GM21367 (cell line): ENCODE results near the gene PPP3CA.
A peak's percentile ranks its signal among the peaks of the same experiment; 100 is the strongest.

ENCODE experiments used
- ATAC-seq: cut with Tn5 transposase; IDR thresholded peaks from one replicate; pipeline ENCODE4 v1.9.1; 2021; ENCODE audit not compliant: unreplicated experiment

PPP3CA gene

DNA sequence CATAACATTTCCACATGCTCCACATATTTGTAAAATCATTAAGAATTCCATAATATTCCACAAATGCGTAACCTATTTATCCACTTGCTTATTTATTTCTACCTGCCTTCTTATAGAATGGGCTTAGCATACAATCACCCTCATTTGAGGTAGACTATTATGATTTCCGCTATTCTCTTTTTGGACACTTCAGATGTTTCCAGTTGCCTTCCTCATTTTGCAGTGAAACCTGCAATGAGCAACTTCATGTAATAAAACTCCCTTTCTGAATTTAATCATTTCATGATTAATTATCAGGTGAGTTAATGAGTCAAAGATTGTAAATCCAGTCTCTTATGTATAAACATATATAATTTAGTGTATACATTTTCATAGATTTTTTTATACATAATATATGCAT lies 58.0 kb downstream of the PPP3CA start:
- ATAC-seq, result no peak

DNA sequence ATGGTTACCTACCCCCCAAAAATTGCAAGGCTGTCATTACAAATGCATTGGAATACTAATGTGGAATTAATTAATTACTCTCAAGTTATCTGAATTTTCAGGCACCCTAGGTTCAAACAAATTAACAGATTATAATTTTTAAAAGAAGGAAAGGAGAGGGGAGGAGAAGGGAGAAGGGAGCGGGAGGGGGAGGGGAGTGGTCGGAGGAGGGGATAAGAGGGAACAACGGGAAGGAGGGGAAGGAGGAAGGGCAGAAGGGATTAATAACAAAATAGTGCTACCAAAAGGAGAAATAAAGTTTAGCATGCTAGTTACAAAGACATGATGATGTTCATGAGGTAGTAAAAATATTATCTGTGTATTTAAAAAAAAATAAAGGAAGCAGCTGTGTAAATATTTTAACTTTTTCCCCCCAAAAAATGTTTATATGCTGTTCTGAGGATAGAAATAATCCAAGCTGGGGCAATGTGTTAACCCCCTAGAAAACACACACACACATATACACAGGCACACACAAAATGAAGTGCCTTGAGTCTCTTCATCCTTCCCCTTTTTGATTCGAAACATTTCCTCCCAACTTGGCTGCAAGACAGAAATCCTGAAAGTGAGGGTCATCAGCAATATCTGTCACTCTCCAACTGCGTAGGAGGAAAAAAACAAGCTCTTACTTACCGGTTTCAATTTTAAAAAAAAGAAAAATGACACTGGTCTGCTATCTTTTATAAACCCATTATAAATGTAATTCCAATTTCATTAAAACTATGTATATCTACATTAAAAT lies 58.8 kb downstream of the PPP3CA start:
- no peak for ATAC-seq

DNA sequence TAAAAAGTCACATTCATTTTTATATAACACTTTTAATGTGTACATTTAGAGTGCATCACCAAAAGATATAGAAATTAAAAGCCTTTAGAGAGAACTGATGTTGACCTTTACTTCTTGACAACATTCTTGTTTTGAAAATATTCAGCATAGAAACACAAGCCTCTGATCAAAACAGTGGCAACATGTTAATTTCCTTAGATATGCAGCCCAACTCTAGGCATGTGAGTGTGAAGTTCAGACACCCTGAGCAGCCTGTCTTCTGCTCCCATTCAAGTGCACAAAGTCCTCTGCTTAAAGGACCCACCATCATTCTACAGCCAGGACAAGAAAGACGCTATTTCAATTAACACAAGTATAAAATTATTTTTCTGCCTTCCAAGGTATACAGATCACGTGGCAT lies 60.0 kb downstream of the PPP3CA start:
- ATAC-seq, result no peak

DNA sequence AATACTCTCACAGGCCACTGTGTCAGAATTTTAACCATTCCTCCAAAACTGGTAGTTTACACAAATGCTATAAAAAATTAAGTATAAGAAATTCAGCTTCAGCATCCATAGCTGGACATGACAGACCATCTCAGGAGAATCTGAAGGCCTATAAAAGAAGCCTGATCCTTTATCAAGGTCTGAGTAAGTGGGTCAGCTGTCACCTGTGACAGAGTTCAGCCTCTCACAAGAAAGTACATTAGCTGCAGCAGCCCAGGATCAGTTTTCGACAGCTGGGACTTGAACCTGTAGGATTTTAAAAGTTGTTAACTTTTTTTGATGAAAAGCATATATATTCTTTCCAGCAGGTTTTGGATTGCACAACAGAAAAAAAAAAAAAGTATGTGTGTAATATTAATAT lies 60.7 kb downstream of the PPP3CA start:
- ATAC-seq, result no peak

DNA sequence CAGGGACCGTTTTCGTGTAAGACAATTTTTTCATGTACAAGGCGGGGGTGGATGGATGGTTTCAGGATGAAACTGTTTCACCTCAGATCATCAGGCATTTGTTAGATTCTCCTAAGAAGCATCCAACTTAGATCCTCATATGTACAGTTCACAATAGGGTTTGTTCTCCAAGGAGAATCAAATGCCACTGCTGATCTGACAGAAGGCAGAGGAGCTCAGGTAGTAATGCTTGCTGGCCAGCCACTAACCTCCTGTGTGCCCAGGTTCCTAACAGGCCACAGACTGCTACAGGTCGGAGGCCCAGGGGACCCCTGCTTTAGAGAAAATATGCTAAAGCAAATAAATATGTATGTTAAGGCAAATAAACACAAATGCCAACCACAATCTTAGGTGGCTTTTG lies 61.3 kb downstream of the PPP3CA start:
- no peak for ATAC-seq

DNA sequence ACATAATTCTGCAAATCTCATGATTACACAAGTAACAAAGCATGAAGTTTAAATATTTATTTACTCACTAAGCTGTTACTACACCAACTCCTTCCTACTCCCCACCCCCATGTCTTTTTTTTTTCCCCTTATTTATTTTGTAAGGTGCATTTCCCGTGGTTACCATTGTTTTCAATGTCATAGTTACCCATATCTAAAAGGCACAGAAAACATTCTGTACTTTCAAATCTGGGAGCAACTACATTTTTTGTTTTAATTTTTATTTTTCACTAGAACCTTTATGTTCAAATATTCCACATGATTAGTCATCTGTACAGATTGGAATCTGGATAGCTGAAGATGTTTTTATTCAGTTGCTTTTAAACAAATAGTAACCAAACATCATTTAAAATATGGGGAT lies 62.8 kb downstream of the PPP3CA start:
- no peak for ATAC-seq

DNA sequence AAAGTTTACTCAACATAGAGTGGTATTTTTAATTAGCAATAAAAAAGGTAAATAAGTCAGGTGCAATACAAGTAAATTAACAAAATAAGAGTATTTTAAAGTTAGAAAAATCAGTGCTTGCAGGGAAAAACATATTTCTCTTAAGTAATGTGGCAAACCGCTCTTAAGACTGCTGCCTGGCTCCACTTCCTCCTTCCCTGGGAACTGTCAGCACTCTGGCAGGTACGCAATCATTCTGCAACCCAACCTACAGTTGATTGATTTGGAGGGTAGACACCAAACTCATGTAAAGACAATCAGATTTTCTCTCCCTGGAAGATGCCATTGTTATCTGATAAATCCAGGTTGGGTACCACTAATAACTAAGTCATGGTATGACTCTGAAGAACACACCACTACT lies 63.9 kb downstream of the PPP3CA start:
- ATAC-seq, result no peak

DNA sequence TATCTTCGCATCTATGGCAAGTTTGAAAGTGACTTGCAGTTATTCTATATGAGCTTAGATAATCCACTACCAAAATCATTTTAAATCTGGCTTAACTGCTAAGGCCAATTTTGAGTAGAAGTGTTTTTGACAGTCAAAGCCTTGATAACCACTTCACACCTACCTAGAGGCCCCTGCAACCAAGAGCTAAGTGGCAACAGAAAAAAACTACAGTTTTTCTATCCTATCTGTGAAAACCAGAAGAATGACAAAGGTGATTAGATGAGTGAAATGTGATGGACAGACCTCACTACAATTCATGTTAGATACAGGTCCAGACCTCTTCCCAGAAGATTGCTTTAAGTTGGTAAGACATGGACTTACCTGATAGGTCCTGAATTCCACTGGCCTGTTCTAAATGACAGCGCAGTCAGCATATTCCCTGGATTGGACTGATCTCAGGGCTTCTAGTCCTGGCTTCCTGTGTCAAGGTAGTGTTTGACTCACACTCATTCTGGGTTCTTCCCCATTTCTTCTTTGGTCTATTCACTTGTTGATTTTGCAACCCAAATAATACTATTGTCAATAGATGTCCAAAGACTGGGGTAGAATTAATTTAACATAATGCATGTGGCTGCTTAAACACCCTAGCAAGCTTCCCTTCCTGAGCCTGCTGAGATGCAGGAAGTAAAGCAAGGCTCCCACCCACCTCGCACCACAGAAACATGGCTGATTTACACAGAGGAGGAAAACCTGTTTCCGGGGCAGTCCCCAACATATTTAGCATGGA lies 65.1 kb downstream of the PPP3CA start:
- ATAC-seq, result peak; percentile 41

DNA sequence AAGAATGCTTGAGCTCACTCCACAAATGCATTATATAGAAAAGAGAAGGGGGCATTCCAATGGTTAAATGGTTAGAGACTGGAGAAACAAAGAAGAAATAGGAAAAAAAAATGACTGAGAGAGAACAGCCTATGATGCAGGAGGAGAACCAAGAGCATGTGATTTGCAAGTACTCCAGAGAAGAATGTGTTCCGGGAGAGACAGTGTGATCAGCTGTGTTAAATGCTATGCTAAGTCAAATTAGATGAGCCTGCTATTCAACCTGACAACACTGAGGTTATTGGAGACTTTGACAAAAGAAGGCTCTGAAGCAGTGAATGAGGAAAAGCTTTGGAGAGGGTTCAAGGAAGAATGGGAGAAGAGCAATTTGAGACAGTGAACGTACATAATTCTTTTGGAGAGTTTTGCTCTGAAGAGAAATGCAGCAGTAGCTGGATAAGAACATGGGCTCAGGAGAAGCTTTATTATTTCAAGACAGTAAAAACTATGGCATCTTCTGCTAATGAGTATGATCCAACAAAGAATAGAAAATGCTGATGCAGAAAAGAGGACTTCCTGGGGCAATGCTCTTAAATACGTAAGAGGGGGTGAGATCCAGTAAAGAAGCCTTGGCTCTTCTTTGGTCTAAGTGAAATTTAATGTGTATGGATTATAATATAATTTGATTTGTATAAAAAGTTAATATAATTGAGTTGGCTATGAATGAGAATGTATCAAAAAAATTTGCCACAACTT lies 66.3 kb downstream of the PPP3CA start:
- no peak for ATAC-seq

DNA sequence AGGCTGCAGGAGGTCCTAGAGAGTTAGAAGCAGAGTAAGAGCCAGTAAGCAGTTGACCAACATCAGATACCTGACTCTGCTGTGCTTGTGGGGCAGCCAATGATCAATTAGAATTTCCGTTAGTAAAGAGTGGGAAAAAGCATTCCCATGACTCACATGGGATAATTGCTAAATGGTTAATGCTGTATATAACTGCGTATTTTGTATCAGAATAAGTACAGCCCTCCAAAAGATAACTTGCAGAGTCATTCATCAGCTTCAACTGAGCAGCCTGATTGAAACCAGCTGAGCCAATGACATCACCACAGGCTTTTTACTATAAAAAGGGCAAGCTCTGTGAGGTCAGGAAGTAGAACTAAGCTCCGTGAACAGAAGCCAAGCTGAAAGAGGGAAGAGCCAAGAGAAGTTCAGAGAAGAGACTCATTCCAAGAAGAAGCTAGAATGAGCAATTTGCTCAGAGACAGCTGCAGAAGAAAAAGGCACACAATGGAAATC lies 67.9 kb downstream of the PPP3CA start:
- ATAC-seq, result peak; percentile 57

DNA sequence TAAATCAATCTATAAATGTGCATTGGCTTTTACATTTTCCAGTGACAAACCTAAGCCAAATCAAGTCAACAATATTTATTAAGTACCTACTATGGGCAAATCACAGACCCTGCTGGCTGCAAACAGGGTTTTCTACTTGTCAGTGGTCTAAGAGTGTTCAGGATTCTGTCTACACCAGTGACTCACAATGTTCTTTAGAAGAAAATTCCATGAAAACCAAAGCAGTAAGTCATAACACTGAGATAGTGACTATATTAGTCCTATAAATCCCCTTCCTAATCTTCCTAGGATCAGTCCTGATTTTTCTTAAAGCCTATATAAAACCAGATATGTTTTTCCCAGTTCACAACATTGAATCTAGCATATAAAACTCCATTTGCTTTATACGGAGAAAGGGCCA lies 69.7 kb downstream of the PPP3CA start:
- no peak for ATAC-seq

DNA sequence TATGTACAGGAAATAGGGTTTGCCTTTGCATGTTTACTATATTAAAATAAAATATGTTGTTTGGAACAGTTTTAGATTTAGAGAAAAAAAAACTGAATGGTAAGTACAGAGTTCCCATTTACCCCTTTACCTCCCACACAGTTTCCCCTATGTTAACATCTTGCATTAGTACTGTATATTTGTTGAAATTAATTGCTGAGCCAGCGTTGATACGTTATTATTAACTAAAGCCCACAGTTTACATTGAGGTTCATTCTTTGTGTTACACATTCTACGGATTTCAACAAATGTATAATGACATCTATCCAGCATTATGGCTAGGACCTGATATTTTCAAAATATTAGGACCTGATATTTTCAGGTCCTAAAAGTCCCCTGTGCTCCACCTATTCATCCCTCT lies 70.7 kb downstream of the PPP3CA start:
- ATAC-seq, result no peak

DNA sequence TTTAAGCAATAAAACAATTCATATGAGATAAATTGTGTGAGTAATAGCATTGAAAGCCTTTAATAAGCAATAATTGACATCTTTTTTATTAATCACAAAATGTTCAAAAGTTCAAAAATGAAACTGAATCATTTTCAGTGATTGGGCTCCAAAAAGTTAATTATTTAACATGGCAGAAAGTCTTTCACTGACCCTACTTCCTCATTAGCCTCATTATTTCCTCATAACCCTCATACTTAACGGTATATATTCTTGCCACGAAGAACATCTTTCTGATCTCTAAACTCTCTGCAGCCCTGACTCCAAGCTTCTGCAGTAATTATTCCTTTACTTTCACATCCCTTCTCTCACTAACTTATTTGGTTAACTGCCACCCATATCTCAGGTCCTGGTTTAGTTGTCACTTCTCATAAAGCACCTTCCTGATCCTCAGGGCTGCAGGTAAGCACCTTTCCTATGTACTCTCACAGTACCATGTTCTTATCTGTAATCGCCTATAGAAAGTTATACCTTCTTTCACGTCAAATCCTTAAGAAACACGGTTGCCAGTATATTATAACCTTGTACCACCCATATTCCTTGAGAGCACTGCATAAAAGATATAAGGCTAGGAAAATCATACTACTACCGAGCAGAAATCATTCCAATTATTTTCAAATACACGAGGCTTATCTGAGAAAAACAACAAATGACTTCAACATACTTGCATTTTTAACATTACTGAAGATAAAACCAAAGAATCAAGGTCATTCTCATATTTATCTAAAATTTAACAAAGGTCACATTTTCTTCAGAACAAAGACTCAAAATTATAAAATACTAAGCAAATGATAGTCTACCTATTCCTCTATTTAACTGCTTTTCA lies 72.2 kb downstream of the PPP3CA start:
- ATAC-seq, result no peak

DNA sequence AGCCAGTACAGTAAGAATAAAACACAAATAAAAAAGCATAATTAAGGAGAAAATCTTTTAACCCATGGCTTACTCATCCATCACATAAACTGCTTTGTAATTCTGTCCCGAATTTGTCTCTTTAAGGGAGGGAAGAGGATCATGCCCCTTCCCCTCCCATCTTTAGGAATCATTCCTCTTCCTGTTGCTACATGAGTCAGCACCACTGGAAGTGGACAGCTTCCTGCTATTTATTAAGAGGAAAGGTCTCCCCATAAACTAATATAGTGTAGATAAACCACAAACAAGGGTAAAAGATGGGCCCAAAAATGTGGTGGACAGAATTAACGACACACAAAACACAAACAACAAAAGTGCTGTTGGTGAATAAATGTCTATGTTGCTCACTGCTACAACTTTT lies 75.8 kb downstream of the PPP3CA start:
- ATAC-seq, result no peak

DNA sequence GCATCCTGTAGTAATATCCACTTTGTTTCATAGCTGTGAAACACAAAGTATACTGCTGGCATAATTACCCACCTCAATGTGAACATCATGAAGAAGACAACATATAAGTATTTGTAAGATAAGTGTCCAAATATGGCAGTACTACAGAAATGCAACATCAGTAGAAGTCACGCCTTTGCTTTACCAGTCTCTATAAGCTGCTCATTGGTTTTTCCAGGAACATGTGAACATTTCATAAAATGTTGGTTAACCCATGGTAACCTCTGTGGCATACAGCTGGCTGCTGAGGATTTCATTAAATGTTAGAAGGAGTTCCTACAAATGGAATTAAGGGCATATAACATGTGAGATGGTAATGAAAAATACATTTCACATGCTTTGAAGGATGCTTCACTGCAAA lies 77.6 kb downstream of the PPP3CA start:
- no peak for ATAC-seq

DNA sequence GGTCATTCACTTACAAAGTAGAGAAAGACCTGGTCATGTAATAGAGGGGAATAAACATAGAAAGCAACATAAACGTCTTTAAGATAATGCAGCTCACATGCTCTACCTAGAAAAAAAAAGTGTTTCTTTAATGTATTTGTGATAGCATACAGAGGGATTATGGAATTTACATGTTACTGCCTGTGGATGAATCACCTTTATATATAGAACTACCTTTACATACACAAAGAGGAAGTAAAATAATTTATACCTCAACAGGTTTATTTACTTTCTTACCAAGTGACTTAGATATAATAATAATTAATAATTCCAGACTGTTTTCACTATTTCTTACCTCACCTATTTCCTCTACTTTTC lies 81.5 kb downstream of the PPP3CA start:
- no peak for ATAC-seq

DNA sequence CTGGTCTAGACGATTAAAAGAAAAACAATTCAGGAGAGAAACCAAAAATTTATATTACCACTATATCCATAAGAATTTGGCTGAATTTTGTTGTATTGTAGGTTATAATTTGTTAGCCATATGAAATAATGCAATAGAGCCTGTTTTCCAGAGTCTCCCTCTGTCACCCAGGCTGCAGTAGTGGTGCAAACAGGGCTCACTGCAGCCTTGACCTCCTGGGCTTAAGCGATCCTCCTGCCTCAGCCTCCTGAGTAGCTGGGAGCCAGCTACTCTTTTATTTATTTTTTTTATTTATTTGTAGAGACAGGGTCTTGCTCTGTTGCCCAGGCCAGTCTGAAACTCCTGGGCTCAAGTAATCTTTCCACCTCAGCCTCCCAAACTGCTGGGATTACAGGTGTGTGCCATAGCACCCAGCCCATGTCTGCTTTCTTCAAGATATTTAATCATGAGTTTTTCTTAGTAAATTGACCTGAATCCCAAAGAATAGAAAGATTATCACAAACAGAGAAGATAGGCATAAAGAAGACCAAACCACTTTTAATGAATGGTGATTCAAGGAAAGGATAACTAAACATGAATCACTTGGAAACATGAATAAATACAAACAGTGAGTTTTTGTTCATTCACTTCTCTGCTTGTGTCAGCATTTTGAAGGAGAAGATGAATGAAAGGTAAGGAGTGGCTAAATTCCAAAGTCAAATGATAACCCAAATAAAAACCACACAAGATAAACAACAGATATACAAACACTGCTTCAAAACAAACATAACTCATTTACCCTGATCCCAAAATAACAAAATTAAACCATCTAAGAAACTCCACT lies 82.1 kb downstream of the PPP3CA start:
- ATAC-seq, result no peak

DNA sequence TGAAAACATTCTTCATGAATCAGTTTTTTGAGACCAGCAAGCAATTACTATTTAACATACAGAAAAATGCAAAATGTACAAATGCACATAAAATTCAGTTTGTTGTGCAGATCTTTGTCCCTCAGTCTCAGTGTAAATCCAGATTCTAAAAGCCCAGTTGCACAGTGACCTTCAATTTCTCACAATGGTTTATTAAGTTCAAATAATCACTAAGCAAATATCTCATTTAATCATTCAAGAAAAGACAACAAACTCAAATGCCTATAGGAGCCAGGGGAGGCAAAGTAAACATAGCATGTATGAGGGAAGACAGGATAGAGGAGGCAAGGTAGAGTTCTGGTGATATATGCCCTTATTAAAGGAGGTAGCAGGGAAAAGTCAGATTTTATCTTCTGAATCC lies 82.8 kb downstream of the PPP3CA start:
- ATAC-seq, result no peak

DNA sequence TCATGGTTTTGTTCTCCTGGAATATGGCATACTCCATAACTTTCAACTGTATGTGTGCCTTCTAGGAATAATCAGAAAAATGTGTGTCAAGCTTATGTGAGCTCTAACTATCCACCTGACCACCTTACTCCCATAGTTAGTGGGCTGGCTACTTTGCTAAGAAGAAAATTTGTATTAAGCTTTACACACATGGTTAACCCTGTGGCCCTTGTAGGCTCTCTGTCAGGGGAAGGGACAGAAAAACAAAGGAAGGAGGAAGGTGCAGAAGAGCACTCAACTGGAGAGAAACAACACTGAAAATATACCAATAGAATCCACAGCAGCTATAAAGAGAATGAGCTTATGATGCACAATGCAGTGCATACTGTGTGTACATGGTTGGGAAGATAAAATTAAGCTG lies 84.6 kb downstream of the PPP3CA start:
- no peak for ATAC-seq

DNA sequence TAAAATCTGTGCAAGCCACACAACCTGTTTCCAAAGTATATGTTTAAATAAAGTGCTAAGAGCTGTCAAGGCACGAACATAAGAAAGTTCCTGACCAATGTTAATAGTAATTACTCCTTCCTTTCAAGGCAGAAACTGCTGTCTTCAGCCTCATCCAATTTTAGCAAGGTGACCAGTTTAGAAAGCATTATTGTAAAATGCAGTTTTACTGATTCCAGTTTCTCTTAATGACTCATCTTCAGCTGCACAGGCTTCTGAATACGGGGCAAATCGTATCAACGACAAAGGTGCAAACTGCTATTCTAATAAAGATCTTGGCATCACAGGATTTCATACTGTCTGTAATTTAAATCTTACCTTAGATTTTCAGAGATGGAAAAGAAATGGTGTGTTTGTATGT lies 87.5 kb downstream of the PPP3CA start:
- peak; percentile 86 for ATAC-seq
